Measurements from ENCODE around the gene WDFY4. TPM values are rescaled to one million over a fixed set of nuclear protein-coding genes. Genes with fewer than 3 reads are reported as not detected.

Gene WDFY4
- total and polyA plus RNA-seq, 2 of the 4 experiments (the other 2 are of a cell fraction), result not detected

DNA sequence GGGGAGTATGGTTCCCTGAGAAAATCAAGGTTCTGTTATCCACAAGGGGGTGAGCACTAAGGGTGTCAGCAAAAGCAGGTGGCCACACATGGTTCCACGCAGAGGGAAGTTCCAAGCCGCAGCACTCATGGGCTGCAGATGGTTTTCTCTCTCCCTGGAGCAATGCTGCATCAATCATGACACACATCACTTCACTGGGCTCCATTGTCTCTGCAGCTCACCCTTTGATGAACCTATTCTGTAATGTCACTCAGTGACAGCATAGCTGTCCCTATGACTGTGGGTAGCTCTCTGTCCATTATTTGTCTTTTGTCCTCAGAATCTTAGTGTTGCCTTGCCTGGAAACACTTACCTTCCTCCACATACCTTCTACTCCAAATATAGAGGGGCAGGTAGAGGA is 220.2 kb downstream of the WDFY4 start:
- Histone ChIP-seq H3K4me3 (ENCODE audit: insufficient read depth, low read depth, low read length) (no peak overlapping the region), H2BK15ac (ENCODE audit: low read depth, low read length) (no peak overlapping the region), H3K4me2 (ENCODE audit: low read depth, low read length) (no peak overlapping the region), H3K79me1 (ENCODE audit: low read depth in 1 of 2, low read length in 2 of 2) (no peaks in the 10 kb centered on the region), H2BK120ac (ENCODE audit: low read depth, low read length) (no peak overlapping the region), H3K9me3 (ENCODE audit: control insufficient read depth, insufficient read depth, low read length) (no peaks in the 10 kb centered on the region), H2AK9ac (replicated peaks; ENCODE audit: low read depth, low read length, poor library complexity) (no peak overlapping the region), H3K27me3 (ENCODE audit: control insufficient read depth, insufficient read depth, low read length) (peaks cover 9% of the 10 kb centered on the region), H3K9me1 (ENCODE audit: insufficient read depth, low read length) (no peaks in the 10 kb centered on the region), H4K20me1 (ENCODE audit: insufficient read depth, low read length) (no peaks in the 10 kb centered on the region), H3K18ac (ENCODE audit: low read depth, low read length) (no peak overlapping the region), H2AK5ac (ENCODE audit: low read depth, low read length) (no peak overlapping the region), H3K36me3 (ENCODE audit: control insufficient read depth, insufficient read depth, low read length) (no peaks in the 10 kb centered on the region), H3K4ac (ENCODE audit: low read depth, low read length) (no peak overlapping the region), H4K8ac (ENCODE audit: low read depth in 2 of 2, low read length in 2 of 2) (no peak overlapping the region), H3K4me1 (ENCODE audit: control insufficient read depth, insufficient read depth, low read length) (no peaks in the 10 kb centered on the region), H3K27ac (ENCODE audit: insufficient read depth, low read length) (no peak overlapping the region), H3K14ac (replicated peaks; ENCODE audit: low read depth, low read length) (no peak overlapping the region), H3K56ac (ENCODE audit: extremely low read depth, insufficient read depth, low read length) (no peak overlapping the region), H2BK5ac (ENCODE audit: low read depth, low read length, poor library complexity, severe bottlenecking) (no peak overlapping the region), H2AFZ (replicated peaks; ENCODE audit: low read length, poor library complexity) (no peak overlapping the region), H3K23ac (ENCODE audit: low read depth, low read length) (no peak overlapping the region), H2BK20ac (ENCODE audit: low read depth, low read length) (no peak overlapping the region), H4K91ac (ENCODE audit: insufficient read depth, low read depth, low read length) (no peak overlapping the region), H3K9ac (ENCODE audit: low read depth, low read length) (no peak overlapping the region), H4K5ac (ENCODE audit: low read depth, low read length) (no peak overlapping the region)
- TF ChIP-seq NFE2L2 (IDR thresholded peaks at IDR 0.05; ENCODE audit: low read depth, low read length) (no peak), POLR2A (IDR thresholded peaks at IDR 0.05; ENCODE audit: low read depth, low read length) (no peak), RCOR1 (IDR thresholded peaks at IDR 0.05; ENCODE audit: insufficient replicate concordance, low read length) (no peak), MAZ (IDR thresholded peaks at IDR 0.05; ENCODE audit: borderline replicate concordance, low read depth, low read length) (no peak), MXI1 (IDR thresholded peaks at IDR 0.05; ENCODE audit: borderline replicate concordance, low read depth, low read length) (no peak), MAFK (IDR thresholded peaks at IDR 0.05; ENCODE audit: low read depth, low read length) (no peak), RFX5 (IDR thresholded peaks at IDR 0.05; ENCODE audit: low read depth, low read length) (no peak), CEBPB (IDR thresholded peaks at IDR 0.05; ENCODE audit: low read depth, low read length) (no peak), FOS (IDR thresholded peaks at IDR 0.05; ENCODE audit: low read depth, low read length) (no peak), RAD21 (IDR thresholded peaks at IDR 0.05; ENCODE audit: low read length) (no peak), USF2 (IDR thresholded peaks at IDR 0.05; ENCODE audit: low read depth, low read length) (no peak), BHLHE40 (IDR thresholded peaks at IDR 0.05; ENCODE audit: low read depth, low read length) (no peak), SMC3 (IDR thresholded peaks at IDR 0.05; ENCODE audit: low read depth, low read length) (no peak), CHD1 (IDR thresholded peaks at IDR 0.05; ENCODE audit: low read depth, low read length) (no peak)
- TF ChIP-seq, protein P1, sequence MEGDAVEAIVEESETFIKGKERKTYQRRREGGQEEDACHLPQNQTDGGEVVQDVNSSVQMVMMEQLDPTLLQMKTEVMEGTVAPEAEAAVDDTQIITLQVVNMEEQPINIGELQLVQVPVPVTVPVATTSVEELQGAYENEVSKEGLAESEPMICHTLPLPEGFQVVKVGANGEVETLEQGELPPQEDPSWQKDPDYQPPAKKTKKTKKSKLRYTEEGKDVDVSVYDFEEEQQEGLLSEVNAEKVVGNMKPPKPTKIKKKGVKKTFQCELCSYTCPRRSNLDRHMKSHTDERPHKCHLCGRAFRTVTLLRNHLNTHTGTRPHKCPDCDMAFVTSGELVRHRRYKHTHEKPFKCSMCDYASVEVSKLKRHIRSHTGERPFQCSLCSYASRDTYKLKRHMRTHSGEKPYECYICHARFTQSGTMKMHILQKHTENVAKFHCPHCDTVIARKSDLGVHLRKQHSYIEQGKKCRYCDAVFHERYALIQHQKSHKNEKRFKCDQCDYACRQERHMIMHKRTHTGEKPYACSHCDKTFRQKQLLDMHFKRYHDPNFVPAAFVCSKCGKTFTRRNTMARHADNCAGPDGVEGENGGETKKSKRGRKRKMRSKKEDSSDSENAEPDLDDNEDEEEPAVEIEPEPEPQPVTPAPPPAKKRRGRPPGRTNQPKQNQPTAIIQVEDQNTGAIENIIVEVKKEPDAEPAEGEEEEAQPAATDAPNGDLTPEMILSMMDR (conservative IDR thresholded peaks at IDR 0.05; ENCODE audit: low read depth, low read length), result no peak
- TF ChIP-seq, protein P2, sequence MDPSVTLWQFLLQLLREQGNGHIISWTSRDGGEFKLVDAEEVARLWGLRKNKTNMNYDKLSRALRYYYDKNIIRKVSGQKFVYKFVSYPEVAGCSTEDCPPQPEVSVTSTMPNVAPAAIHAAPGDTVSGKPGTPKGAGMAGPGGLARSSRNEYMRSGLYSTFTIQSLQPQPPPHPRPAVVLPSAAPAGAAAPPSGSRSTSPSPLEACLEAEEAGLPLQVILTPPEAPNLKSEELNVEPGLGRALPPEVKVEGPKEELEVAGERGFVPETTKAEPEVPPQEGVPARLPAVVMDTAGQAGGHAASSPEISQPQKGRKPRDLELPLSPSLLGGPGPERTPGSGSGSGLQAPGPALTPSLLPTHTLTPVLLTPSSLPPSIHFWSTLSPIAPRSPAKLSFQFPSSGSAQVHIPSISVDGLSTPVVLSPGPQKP (IDR thresholded peaks at IDR 0.05; ENCODE audit: borderline replicate concordance, low read depth, low read length), result no peak
- in situ Hi-C loops (cut with MboI; ENCODE audit: low sequenced_read_pairs) (no loop called here), dilution Hi-C loops (cut with HindIII; ENCODE audit: low sequenced_read_pairs, unreplicated experiment) (no loop called here), intact Hi-C loops (cut with micrococcal nuclease) (no loop called here)
- no CpG with 5 or more reads among the region's 2 CpGs for WGBS, 2 experiments (ENCODE audit: extremely low coverage in 2 of 2, insufficient read length in 1 of 2)
- ChIA-PET POLR2A (ENCODE audit: unreplicated experiment) (no interaction called here), CTCF (no interaction called here)
- BruUV-seq (replicated peaks), result no TSS peak
- DNase-seq, result no peak
- no peak for ATAC-seq (ENCODE audit: low read depth)

All from IMR-90 (cell line).